ENCODE measurements around the gene JMJD1C.
A peak's percentile ranks its signal among the peaks of the same experiment; 100 is the strongest.
"Not testable (repeated sequence)": the region's sequence is repeated elsewhere in the genome, so short reads cannot be mapped to it uniquely, and the experiment has no call there.

JMJD1C gene

GRCh38 chr10:63256009-63256773 lies 209.6 kb downstream of the JMJD1C start:
- no peak for DNase-seq

- no peak for DNase-seq
Measured at GRCh38 chr10:63255316-63255715, 210.5 kb downstream of the JMJD1C start.

- no peak for DNase-seq
Measured at GRCh38 chr10:63253040-63253439, 212.7 kb downstream of the JMJD1C start.

- no peak for DNase-seq
Measured at GRCh38 chr10:63252095-63252762, 213.5 kb downstream of the JMJD1C start.

- DNase-seq: no peak
Measured at GRCh38 chr10:63250032-63250431, 215.7 kb downstream of the JMJD1C start.

- DNase-seq: no peak
Measured at GRCh38 chr10:63247771-63248170, 218.0 kb downstream of the JMJD1C start.

- DNase-seq: no peak
Measured at GRCh38 chr10:63246356-63246755, 219.4 kb downstream of the JMJD1C start.

- peak in 3 of 6 experiments; percentile 17 to 40 (median 26) for DNase-seq
Measured at GRCh38 chr10:63241841-63242281, 223.9 kb downstream of the JMJD1C start.

- no peak for DNase-seq
Measured at GRCh38 chr10:63240807-63241206, 225.0 kb downstream of the JMJD1C start.

GRCh38 chr10:63238501-63238900 lies 227.3 kb downstream of the JMJD1C start:
- no peak for DNase-seq

- no peak for DNase-seq
Measured at GRCh38 chr10:63237396-63237795, 228.4 kb downstream of the JMJD1C start.

- no peak for DNase-seq
Measured at GRCh38 chr10:63236113-63236935, 229.5 kb downstream of the JMJD1C start.

- not testable (repeated sequence) for DNase-seq
Measured at GRCh38 chr10:63235136-63235535, 230.6 kb downstream of the JMJD1C start.

- no peak for DNase-seq
Measured at GRCh38 chr10:63229161-63229560, 236.6 kb downstream of the JMJD1C start.

GRCh38 chr10:63228237-63228636 lies 237.5 kb downstream of the JMJD1C start:
- DNase-seq: peak in 1 of 6 experiments; percentile 11

GRCh38 chr10:63227207-63227895 lies 238.4 kb downstream of the JMJD1C start:
- DNase-seq: peak in 3 of 6 experiments; percentile 41 to 48 (median 44)

GRCh38 chr10:63224241-63224640 lies 241.5 kb downstream of the JMJD1C start:
- no peak for DNase-seq

GRCh38 chr10:63221950-63222349 lies 243.8 kb downstream of the JMJD1C start:
- DNase-seq: no peak

- no peak for DNase-seq
Measured at GRCh38 chr10:63219749-63220148, 246.0 kb downstream of the JMJD1C start.

GRCh38 chr10:63217120-63217605 lies 248.6 kb downstream of the JMJD1C start:
- DNase-seq: peak in 3 of 6 experiments; percentile 43 to 68 (median 66)

- no peak for DNase-seq
Measured at GRCh38 chr10:63214571-63214970, 251.2 kb downstream of the JMJD1C start.

GRCh38 chr10:63213489-63213888 lies 252.3 kb downstream of the JMJD1C start:
- DNase-seq: no peak

All from stimulated activated naive CD4-positive, alpha-beta T cell (primary cell).